Adrenal gland (tissue), 12 donors: ENCODE measurements around the gene SYNPR. TPM values are rescaled to one million over a fixed set of nuclear protein-coding genes. Genes with fewer than 3 reads are reported as not detected.

ENCODE experiments used
- DNase-seq, 7 donors: peaks; one replicate each; pipeline ENCODE4 v3.0.0-alpha.2; 2019 to 2020
- H3K27ac ChIP-seq, 5 donors: fragments of 200-600 bp; sonication (generic) in 4 of 5; 1 replicate in 3 of 5; 2 replicates in 2 of 5; pipeline versions ENCODE4 v1.5.1 to v1.8.0; 2016 to 2020; ENCODE audit warnings: mild to moderate bottlenecking in 1 of 5
- H3K27me3 ChIP-seq: fragments of 200-600 bp; 2 replicates; pipeline ENCODE4 v1.8.0; 2021
- H3K36me3 ChIP-seq, 2 donors: fragments of 200-600 bp; replicated peaks in 1 of 2; 1 replicate in 1 of 2; 2 replicates in 1 of 2; pipeline versions ENCODE4 v1.5.1 to v1.8.0; 2018 to 2022
- H3K4me1 ChIP-seq, 2 donors: fragments of 200-600 bp; replicated peaks in 1 of 2; 1 replicate in 1 of 2; 2 replicates in 1 of 2; pipeline versions ENCODE4 v1.5.1 to v1.8.0; 2018 to 2021
- H3K4me3 ChIP-seq, 4 donors: fragments of 200-600 bp; sonication (generic) in 3 of 4; one replicate each; pipeline ENCODE4 v1.5.1; 2016 to 2018
- H3K9me3 ChIP-seq, 3 donors: fragments of 200-600 bp; sonication (generic) in 1 of 3; replicated peaks in 1 of 3; 1 replicate in 2 of 3; 2 replicates in 1 of 3; pipeline versions ENCODE4 v1.5.1 to v1.8.0; 2016 to 2021
- POLR2A ChIP-seq, 2 donors: fragments of 450-650 bp; IDR thresholded peaks; one replicate each; pipeline ENCODE4 v1.6.1; 2017; ENCODE audit warnings: antibody characterized with exemption in 2 of 2, mild to moderate bottlenecking in 2 of 2, moderate library complexity in 1 of 2
- WGBS, 4 donors: extraction: QIAGEN DNeasy Blood & Tissue Kit in 2 of 4; methylation state at CpG; one replicate each; pipeline versions ENCODE4 v1.1.5 to v1.1.7; 2013 to 2017; 5-methylcytosine and 5-hydroxymethylcytosine counted together
- intact Hi-C, 2 donors: fragments of 100-400 bp; cut with DNase I; formaldehyde crosslinking; loops; one replicate each; pipeline versions ENCODE4 v1.14.1 to v1.15.0; 2022 to 2023
- polyA plus RNA-seq, 3 donors: library from polyadenylated mRNA; stranded (reverse); fragments of 200-250 nt in 2 of 3; fragments of 350-450 nt in 1 of 3; fragmentation: Illumina TruSeq in 1 of 3; extraction: RNeasy Lipid Tissue Mini Kit (QIAGEN cat#74804) in 1 of 3; gene quantifications; one replicate each; pipeline ENCODE4 v1.2.3, GENCODE V29; 2013 to 2014
- total RNA-seq, 9 donors: library from RNA; depleted of rRNA in 4 of 9; stranded (reverse); fragments of >200 nt in 4 of 9; fragments of 120-200 nt in 1 of 9; fragmentation: NEBNext Ultra II Directional in 1 of 9; extraction: Animal tissue kit (Norgen Biotek cat#: 25700) in 1 of 9; gene quantifications; one replicate each; pipeline versions ENCODE4 v1.1.0 to v1.2.4, GENCODE V29; 2013 to 2023
- TF ChIP-seq, protein P1 (sequence below), 6 experiments: fragments of 450-650 bp in 4 of 6; fragments of 200-600 bp in 2 of 6; sonication (generic) in 1 of 6; IDR thresholded peaks; 1 replicate in 5 of 6; 2 replicates in 1 of 6; pipeline versions ENCODE4 v1.5.1 to v1.8.0; 2016 to 2021; ENCODE audit warnings: antibody characterized with exemption in 6 of 6, mild to moderate bottlenecking in 2 of 6, moderate library complexity in 1 of 6
- donor health status: healthy with polysubstance abuse.
- donor health status: Bipolar disorder and iron deficiency.
- donor health status: DM: yes; HTN: yes; CAD: no.
- donor health status: DM: no; HTN: no; CAD: no.
- donor health status: DM: no; HTN: no; CAD: no.
- donor health status: DM: yes; HTN: yes; CAD: no.

SYNPR gene
- total and polyA plus RNA-seq, 12 donors = 0.03 to 1.4 (median 0.25) TPM; not detected in 7

DNA sequence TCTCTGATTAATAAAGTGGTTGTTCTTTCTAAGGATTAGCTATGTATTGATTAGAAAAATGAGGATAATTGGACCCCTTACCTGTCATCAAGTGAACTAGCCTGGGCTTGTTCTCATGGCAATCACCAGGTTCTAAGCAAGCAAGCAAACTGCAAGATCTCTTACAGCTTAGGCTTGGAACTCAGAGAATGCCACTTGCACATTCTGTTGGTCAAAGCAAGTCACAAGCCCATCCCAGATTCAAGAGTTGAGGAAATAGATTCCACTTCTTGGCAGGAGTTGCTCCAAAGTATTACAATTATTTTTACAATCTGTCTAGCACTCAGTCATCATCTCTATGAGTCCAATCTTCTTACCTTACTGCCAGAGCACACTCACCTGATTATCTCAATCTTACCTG lies 180.3 kb downstream of the SYNPR start:
- Histone ChIP-seq H3K4me3 (no peak overlapping the region), H3K36me3 (no peaks in the 10 kb centered on the region), H3K27me3 (no peaks in the 10 kb centered on the region), H3K9me3 (no peaks in the 10 kb centered on the region), H3K27ac (no peak overlapping the region), H3K4me1 (no peaks in the 10 kb centered on the region)
- TF ChIP-seq, protein P1, sequence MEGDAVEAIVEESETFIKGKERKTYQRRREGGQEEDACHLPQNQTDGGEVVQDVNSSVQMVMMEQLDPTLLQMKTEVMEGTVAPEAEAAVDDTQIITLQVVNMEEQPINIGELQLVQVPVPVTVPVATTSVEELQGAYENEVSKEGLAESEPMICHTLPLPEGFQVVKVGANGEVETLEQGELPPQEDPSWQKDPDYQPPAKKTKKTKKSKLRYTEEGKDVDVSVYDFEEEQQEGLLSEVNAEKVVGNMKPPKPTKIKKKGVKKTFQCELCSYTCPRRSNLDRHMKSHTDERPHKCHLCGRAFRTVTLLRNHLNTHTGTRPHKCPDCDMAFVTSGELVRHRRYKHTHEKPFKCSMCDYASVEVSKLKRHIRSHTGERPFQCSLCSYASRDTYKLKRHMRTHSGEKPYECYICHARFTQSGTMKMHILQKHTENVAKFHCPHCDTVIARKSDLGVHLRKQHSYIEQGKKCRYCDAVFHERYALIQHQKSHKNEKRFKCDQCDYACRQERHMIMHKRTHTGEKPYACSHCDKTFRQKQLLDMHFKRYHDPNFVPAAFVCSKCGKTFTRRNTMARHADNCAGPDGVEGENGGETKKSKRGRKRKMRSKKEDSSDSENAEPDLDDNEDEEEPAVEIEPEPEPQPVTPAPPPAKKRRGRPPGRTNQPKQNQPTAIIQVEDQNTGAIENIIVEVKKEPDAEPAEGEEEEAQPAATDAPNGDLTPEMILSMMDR (IDR thresholded peaks at IDR 0.05) = no peak
- TF ChIP-seq POLR2A (IDR thresholded peaks at IDR 0.05) = no peak
- no peak for DNase-seq
- intact Hi-C loops = no loop called here

DNA sequence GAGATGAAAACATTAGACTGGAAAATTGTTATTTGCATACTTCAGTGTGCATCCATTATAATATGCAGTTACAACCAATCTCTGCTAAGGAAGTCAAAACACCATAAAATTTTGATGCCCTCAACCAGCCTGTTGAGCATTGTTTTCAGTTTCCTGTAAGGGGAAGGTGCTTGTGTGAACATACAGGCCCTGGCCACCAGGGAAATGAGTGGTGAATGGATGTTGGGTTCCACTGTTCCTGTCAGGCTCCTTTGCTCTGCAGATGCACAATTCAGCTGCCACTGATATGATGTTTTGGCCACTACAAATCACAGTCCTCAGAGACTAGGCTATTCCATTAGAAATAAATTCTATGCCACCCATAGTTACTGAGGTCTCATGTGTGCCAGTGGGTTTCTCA lies 184.6 kb downstream of the SYNPR start:
- Histone ChIP-seq H3K9me3 (no peaks in the 10 kb centered on the region), H3K27ac (no peak overlapping the region), H3K4me3 (no peak overlapping the region), H3K36me3 (no peaks in the 10 kb centered on the region), H3K27me3 (no peaks in the 10 kb centered on the region), H3K4me1 (no peaks in the 10 kb centered on the region)
- no peak for DNase-seq
- intact Hi-C loops = no loop called here
- TF ChIP-seq, protein P1 (IDR thresholded peaks at IDR 0.05) = no peak
- no peak for TF ChIP-seq POLR2A (IDR thresholded peaks at IDR 0.05)

DNA sequence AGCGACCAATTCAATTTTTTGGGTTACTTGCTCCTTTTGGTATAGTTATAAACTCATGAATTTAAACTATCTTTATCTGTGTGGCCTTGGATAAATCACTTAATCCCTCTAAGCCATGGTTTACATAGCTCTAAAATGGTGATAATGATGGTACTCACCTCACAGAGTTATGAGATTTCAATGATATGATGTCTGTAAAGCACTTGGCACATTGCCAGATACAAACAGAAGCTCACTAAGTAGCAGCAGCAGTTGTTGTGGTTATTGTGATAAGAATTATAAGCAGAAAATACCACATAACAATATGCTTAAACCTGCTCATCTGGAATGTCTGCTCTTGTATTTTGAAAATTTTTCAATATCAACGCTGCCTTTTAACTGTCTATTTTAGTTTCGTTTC lies 189.3 kb downstream of the SYNPR start:
- WGBS, 4 donors = 77 to 83% (median 80%) methylated on average over 3 of the region's 3 CpGs
- no peak for DNase-seq
- Histone ChIP-seq H3K36me3 (no peaks in the 10 kb centered on the region), H3K27ac (no peak overlapping the region), H3K4me1 (no peaks in the 10 kb centered on the region), H3K27me3 (no peaks in the 10 kb centered on the region), H3K4me3 (no peak overlapping the region), H3K9me3 (no peaks in the 10 kb centered on the region)
- intact Hi-C loops = no loop called here
- TF ChIP-seq POLR2A (IDR thresholded peaks at IDR 0.05) = no peak
- TF ChIP-seq, protein P1 (IDR thresholded peaks at IDR 0.05) = no peak

DNA sequence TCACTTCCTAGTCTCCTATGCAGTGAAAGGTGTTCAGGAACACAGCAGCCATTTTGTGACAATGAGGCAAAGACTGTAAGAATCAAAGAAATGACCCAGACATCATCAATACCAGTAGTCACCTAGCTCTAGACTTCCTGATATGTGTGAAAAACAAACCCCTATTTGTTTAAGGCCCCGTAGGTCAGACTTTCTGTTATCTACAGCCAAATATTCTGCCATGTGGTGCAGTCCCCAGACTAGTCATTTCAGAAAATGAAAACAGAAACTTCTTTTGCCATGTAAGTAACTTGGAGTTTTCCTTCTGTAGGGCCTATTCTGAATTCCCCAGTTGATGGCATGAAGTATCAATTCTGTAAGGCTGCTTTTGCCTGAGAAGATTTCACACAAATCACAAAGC lies 192.6 kb downstream of the SYNPR start:
- Histone ChIP-seq H3K27ac (no peak overlapping the region), H3K9me3 (no peaks in the 10 kb centered on the region), H3K36me3 (no peaks in the 10 kb centered on the region), H3K4me3 (no peak overlapping the region), H3K4me1 (no peaks in the 10 kb centered on the region), H3K27me3 (no peaks in the 10 kb centered on the region)
- WGBS, 4 donors = 50 to 79% (median 75%) methylated on average over 1 of the region's 1 CpG
- TF ChIP-seq POLR2A (IDR thresholded peaks at IDR 0.05) = no peak
- no peak for DNase-seq
- intact Hi-C loops = no loop called here

DNA sequence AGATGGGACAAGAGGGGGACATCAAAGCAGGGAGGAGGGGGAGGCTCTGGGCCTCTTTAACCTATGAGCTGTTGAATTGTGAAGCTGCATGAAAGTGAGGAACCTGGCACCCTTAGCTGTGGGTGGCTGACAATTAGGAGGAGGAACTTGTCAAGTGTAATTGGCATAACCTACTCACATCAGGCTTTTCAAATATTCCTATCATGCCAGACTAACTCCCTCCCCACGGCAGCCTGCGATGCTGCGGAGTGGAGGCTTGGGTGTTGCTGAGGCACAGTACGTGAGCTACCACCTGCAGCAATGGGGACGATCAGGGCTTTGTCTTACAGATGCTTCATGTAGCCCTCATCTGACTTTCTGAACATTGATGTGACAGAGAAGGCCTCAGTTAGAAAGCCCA lies 193.7 kb downstream of the SYNPR start:
- H3K4me3 ChIP-seq = no peak overlapping the region
- DNase-seq = no peak
- no peaks in the 10 kb centered on the region for H3K36me3 ChIP-seq
- H3K9me3 ChIP-seq = no peaks in the 10 kb centered on the region
- WGBS, 4 donors = 81 to 92% (median 84%) methylated on average over 5 of the region's 5 CpGs
- no peak for TF ChIP-seq POLR2A (IDR thresholded peaks at IDR 0.05)
- TF ChIP-seq, protein P1 (IDR thresholded peaks at IDR 0.05) = no peak
- H3K4me1 ChIP-seq = no peaks in the 10 kb centered on the region
- intact Hi-C loops = no loop called here
- H3K27ac ChIP-seq = no peak overlapping the region
- H3K27me3 ChIP-seq = no peaks in the 10 kb centered on the region
